HG03025 (cell line): ENCODE data around the gene SRA1.

Source experiments
- ATAC-seq: cut with Tn5 transposase; IDR thresholded peaks from one replicate; pipeline ENCODE4 v1.9.1; 2021; ENCODE audit warnings: mild to moderate bottlenecking, moderate library complexity; ENCODE audit not compliant: unreplicated experiment, low FRiP score

SRA1 gene

GRCh38 chr5:140571105-140571504 is 13.8 kb upstream of the SRA1 start:
- ATAC-seq = no peak

- no peak for ATAC-seq
These were observed 13.2 kb upstream of the SRA1 start for GRCh38 chr5:140570488-140570887.

GRCh38 chr5:140570058-140570457 is 12.8 kb upstream of the SRA1 start:
- ATAC-seq = no peak

GRCh38 chr5:140569197-140569596 is 11.9 kb upstream of the SRA1 start:
- ATAC-seq = no peak

GRCh38 chr5:140568443-140569063 is 11.3 kb upstream of the SRA1 start:
- ATAC-seq = no peak

GRCh38 chr5:140567871-140568270 is 10.6 kb upstream of the SRA1 start:
- no peak for ATAC-seq

- no peak for ATAC-seq
These were observed 10.0 kb upstream of the SRA1 start for GRCh38 chr5:140567136-140567818.

- no peak for ATAC-seq
These were observed 9.4 kb upstream of the SRA1 start for GRCh38 chr5:140566665-140567064.

- no peak for ATAC-seq
These were observed 8.5 kb upstream of the SRA1 start for GRCh38 chr5:140565780-140566095.

GRCh38 chr5:140565024-140565779 is 7.9 kb upstream of the SRA1 start:
- no peak for ATAC-seq

GRCh38 chr5:140564196-140565023 is 7.1 kb upstream of the SRA1 start, which contains the start of the genes APBB3 and SLC35A4:
Gene APBB3 (minus strand): TSS chr5:140564598. CDS start chr5:140564245, 353 bp downstream.
Gene SLC35A4 (plus strand): TSS chr5:140564828. CDS start chr5:140567170, 2,342 bp downstream.
- ATAC-seq = peak; percentile 84

GRCh38 chr5:140563596-140563995 is 6.3 kb upstream of the SRA1 start:
- ATAC-seq = no peak

GRCh38 chr5:140561753-140562523 is 4.7 kb upstream of the SRA1 start:
- no peak for ATAC-seq

GRCh38 chr5:140560227-140560626 is 3.0 kb upstream of the SRA1 start:
- no peak for ATAC-seq

GRCh38 chr5:140558542-140558941 is 1.3 kb upstream of the SRA1 start:
- no peak for ATAC-seq

- ATAC-seq = no peak
These were observed 692 bp upstream of the SRA1 start for GRCh38 chr5:140557965-140558364.

GRCh38 chr5:140556438-140556837 is 835 bp downstream of the SRA1 start:
- ATAC-seq = no peak

- no peak for ATAC-seq
These were observed 1.4 kb downstream of the SRA1 start for GRCh38 chr5:140555747-140556312.

GRCh38 chr5:140554454-140554853 is 2.8 kb downstream of the SRA1 start:
- ATAC-seq = no peak

- no peak for ATAC-seq
These were observed 3.6 kb downstream of the SRA1 start for GRCh38 chr5:140553657-140554056.
